Retinal pigment epithelial cell (primary cell): ENCODE measurements around the gene SEC14L5.
A peak's percentile ranks its signal among the peaks of the same experiment; 100 is the strongest.

Source experiments
- DNase-seq: peaks from one replicate; pipeline ENCODE4 v3.0.0-alpha.2; 2010; ENCODE audit warnings: low read depth
- H3K4me3 ChIP-seq: 2 replicates; pipeline ENCODE4 v1.5.1; 2011; ENCODE audit warnings: mild to moderate bottlenecking, low read length, control low read depth, moderate library complexity
- CTCF ChIP-seq: conservative IDR thresholded peaks from 2 replicates; pipeline ENCODE4 v1.5.1; 2011; ENCODE audit warnings: low read depth, low read length, control low read depth, inconsistent platforms

The SEC14L5 gene

GRCh38 chr16:4957720-4958509 is at the start of gene SEC14L5:
Gene SEC14L5, plus strand, starts transcription at chr16:4958330. Its CDS starts 994 bp downstream, at chr16:4959324.
- peak; percentile 86 for DNase-seq
- no peak for TF ChIP-seq CTCF
- H3K4me3 ChIP-seq, result peak within 1 kb of the TSS; percentile 65

GRCh38 chr16:4908854-4909401 is 49.2 kb upstream of the SEC14L5 start:
- H3K4me3 ChIP-seq, result no peak overlapping the region
- no peak for DNase-seq
- no peak for TF ChIP-seq CTCF

DNA sequence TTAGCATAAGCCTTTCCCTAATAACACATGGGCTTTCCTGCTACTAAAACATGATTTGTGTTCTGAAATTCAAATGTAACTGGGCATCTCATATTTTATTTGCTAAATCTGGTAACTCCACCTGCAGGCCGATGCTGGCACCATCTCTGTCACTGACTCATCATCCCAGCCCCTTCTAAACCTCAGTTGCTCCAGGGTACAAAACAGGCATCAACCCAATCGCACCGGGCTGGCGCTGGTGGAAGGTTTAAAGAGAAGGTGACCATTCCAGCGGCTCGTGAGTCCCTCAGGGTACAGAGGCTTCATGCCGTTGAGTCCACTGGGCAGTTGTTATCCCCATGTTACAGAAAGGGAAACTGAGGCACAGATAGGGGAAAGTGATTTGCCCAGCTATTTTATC is 48.3 kb upstream of the SEC14L5 start:
- no peak for TF ChIP-seq CTCF

GRCh38 chr16:4910828-4911227 is 47.3 kb upstream of the SEC14L5 start:
- no peak for TF ChIP-seq CTCF
- DNase-seq, result no peak

More for the DNA sequence above, 48.3 kb upstream of the SEC14L5 start:
- H3K4me3 ChIP-seq, result no peak overlapping the region
- DNase-seq, result no peak

DNA sequence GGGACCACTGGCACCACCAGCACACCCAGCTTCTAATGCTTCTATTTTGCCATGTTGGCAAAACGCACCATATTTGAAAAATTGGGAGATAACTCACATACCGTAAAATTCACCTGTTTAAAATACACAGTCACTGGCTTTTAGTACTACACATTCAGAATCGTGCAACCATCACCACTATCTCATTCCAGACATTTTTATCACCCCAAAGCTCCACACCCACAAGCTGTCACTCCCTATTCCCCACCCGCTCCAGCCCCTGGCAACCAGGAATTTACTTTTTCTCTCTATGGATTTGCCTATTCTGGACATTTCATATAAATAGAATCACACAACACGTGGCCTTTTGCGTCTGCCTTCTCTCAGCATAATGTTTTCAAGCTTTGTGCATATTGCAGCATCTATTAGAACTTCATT is 46.2 kb upstream of the SEC14L5 start:
- DNase-seq, result no peak

More at GRCh38 chr16:4910828-4911227, 47.3 kb upstream of the SEC14L5 start:
- H3K4me3 ChIP-seq, result no peak overlapping the region

DNA sequence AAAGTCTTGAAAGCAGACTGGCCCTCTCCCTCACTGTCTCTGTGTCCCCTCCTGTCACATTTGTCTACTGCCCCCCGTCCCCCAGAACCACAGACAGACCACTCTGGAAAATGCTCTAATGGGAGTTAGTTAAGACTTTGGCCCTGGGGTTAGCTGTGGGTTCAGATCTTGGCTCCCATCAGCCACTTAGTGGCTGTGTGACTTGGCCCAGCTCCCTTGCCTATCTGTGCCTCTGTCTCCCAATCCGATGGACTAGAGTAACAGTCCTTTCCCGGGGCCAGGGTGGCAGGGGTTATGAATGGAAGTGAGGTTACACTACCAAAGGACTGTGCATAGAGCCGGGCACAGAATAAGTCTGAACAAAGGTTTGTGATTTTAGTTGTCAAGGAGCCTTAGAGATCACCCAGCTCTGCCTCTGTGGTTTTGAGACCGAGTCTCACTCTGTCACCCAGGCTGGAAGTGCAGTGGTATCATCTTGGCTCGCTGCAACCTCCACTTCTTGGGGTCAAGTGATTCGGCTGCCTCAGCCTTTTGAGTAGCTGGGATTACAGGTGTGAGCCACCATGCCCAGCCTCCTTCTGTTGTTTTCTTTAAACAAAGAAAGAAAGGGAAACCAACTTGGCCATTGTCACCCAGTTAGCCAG is 44.9 kb upstream of the SEC14L5 start:
- DNase-seq, result no peak
- no peak for TF ChIP-seq CTCF
- H3K4me3 ChIP-seq, result no peak overlapping the region

More for the DNA sequence above, 46.2 kb upstream of the SEC14L5 start:
- H3K4me3 ChIP-seq, result no peak overlapping the region
- no peak for TF ChIP-seq CTCF
